EL (cell line): ENCODE measurements around the gene ALOX12.

ENCODE experiments used
- DNase-seq: peaks from one replicate; pipeline ENCODE4 v3.0.0-alpha.2; 2016

ALOX12 gene

DNA sequence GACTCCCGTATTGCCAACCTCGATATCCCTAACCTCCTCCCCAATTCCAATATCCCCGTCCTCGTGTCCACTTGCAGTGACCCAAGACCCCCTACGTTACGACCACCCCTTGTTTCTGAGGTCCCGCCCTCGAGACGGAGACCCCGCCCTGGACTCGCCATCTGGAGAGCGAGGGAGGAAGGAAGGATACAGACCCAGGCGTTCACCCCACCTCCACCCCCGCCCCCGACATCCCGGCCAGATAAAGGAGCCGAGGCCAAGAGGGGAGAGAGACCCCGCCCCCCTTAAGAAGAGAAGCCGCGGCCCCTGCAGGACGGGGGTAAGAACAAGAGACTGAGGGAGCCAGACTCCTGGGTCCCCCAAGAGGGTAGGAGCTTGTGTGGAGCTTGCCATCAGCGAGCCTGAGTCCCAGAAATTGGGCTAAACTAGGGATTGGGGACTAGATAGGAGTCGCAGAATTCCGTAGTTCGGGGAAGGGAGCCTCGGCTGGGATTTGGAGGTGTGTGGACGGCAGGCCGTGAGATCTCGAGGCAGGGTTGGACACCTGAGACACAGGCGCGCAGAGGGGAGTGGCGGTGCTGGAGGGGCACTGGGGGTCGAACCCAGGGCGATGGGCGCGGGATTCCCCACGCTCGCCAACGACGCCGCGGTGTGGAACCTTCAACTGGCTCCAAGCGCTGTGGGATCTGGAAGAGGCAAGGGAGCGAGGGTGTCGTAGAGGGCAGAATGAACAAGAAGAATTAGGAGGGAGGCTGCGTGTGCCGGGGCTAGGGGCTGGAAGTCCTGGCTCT is 27.1 kb downstream of the ALOX12 start, which contains the start of gene BCL6B:
Gene BCL6B, plus strand, starts transcription at position 270 of the 791 bp plus-strand sequence. CDS start 622 bp downstream, outside the sequence.
- DNase-seq: no peak

- DNase-seq: peak; percentile 84
Measured at GRCh38 chr17:7023576-7024401, 27.9 kb downstream of the ALOX12 start.

DNA sequence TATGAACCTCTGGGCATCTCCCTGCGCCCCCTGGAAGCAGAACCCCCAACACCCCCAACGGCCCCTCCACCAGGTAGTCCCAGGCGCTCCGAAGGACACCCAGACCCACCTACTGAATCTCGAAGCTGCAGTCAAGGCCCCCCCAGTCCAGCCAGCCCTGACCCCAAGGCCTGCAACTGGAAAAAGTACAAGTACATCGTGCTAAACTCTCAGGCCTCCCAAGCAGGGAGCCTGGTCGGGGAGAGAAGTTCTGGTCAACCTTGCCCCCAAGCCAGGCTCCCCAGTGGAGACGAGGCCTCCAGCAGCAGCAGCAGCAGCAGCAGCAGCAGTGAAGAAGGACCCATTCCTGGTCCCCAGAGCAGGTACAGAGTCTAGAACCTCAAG is 28.5 kb downstream of the ALOX12 start:
- no peak for DNase-seq

GRCh38 chr17:7025245-7025644 is 29.4 kb downstream of the ALOX12 start:
- DNase-seq: no peak

DNA sequence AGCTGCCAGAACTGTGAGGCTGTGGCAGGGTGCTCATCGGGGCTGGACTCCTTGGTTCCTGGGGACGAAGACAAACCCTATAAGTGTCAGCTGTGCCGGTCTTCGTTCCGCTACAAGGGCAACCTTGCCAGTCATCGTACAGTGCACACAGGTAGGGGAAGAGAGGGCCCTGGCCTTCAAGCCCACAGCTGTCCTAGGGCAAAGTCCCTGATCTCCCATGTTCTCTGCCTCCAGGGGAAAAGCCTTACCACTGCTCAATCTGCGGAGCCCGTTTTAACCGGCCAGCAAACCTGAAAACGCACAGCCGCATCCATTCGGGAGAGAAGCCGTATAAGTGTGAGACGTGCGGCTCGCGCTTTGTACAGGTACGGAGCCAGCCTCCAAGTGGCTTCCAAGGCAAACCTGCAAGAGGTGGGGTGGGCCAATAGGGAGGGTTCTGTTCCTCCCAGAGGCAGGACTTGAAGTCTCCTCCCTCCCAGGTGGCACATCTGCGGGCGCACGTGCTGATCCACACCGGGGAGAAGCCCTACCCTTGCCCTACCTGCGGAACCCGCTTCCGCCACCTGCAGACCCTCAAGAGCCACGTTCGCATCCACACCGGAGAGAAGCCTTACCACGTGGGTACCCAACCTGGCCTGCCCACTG is 30.7 kb downstream of the ALOX12 start:
- DNase-seq: no peak

- DNase-seq: no peak
Measured at GRCh38 chr17:7027335-7027734, 31.5 kb downstream of the ALOX12 start.

GRCh38 chr17:7029096-7029495 is 33.2 kb downstream of the ALOX12 start:
- DNase-seq: no peak

DNA sequence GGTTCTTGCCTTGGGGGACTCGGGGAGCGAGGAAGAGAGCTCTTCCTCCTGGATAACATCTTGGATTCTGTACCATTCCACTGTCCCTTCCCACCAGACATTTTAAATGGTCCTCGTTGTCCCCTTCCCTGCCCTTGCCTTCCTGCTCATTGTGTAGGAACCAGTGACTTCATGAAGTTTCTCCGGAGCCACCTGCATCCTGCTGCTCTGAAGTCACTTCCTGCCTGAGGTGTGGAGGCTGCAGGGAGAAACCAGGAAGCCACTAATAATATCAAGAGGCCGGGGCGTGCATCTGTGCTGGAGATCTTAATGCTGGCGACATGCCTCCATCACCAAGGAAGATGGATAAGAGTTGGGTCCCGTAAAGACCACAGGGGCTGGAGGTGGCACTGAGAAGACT is 33.8 kb downstream of the ALOX12 start:
- no peak for DNase-seq

DNA sequence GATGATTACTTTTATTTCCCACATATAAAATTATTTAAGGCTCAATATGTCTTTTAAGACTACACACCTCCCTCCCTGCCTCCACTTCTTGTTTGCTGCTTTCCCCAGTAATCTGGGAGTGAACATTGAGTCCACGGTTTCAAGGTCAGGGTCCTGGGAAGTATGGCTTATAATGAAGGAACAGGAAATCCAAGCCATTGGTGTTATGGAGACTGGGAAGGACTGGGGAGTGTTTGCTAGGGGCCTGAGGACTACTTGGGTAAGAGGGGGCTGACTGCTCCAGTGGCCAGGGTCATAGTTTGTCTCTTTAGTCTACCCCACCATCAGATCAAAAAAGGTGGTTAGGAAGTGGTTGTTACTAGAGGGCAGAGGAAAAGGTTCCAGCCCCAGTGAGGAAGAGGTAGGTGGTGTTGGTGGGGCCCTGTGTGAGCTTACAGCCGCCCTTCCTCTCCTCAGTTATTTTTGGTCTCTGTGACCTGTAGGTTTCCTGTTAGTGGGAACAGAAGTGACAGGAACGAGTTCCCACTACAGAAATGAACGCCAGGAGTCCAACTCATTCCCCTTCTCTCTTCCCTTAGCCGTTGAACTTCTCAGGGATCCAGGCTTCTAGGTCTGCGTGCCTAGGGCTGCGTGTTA is 39.2 kb downstream of the ALOX12 start:
- DNase-seq: no peak

DNA sequence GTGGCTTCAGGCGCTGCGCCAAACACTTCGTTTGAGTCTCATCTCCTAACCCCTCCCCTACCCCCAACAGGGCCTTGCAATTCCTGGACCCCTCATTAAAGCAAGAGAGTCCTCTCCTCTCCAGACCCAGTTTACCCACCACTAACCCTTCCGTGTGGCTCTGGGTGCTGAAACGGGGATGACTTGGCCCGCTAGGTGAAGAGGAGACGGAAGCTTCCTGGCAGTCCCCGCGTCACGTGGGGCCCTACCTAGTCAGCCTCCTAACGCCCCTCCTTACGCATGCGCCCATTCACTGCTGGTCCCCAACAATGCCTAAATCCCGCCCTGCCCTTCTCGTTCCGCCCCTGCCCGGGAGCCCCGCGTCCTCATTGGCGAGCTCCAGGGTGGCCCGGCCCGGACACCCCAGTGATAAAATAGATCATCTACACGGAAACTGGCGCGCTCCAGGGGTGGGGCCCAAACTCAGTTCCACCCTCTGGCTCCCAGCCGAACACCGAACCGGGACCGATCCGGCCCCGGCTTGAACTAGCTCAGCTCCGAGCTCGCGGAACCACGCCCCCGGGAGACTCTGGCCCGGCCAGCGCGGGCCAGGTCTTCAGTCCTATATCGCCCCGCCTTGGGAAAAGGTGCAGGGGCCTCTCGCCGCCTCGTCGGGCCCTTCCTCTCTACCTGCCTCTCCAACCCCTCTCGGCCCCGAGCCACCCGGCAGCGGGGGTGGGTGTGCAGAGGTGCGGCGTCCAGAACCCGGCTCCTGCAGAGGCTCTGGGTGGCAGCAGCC is 39.9 kb downstream of the ALOX12 start, which contains the start of gene SLC16A13:
Gene SLC16A13, plus strand, starts transcription at position 425 of the 778 bp plus-strand sequence. CDS start 368 bp downstream, outside the sequence.
- DNase-seq: peak; percentile 98

GRCh38 chr17:7038025-7038862 is 42.4 kb downstream of the ALOX12 start:
- no peak for DNase-seq

- no peak for DNase-seq
Measured at GRCh38 chr17:7039832-7040231, 44.0 kb downstream of the ALOX12 start.

DNA sequence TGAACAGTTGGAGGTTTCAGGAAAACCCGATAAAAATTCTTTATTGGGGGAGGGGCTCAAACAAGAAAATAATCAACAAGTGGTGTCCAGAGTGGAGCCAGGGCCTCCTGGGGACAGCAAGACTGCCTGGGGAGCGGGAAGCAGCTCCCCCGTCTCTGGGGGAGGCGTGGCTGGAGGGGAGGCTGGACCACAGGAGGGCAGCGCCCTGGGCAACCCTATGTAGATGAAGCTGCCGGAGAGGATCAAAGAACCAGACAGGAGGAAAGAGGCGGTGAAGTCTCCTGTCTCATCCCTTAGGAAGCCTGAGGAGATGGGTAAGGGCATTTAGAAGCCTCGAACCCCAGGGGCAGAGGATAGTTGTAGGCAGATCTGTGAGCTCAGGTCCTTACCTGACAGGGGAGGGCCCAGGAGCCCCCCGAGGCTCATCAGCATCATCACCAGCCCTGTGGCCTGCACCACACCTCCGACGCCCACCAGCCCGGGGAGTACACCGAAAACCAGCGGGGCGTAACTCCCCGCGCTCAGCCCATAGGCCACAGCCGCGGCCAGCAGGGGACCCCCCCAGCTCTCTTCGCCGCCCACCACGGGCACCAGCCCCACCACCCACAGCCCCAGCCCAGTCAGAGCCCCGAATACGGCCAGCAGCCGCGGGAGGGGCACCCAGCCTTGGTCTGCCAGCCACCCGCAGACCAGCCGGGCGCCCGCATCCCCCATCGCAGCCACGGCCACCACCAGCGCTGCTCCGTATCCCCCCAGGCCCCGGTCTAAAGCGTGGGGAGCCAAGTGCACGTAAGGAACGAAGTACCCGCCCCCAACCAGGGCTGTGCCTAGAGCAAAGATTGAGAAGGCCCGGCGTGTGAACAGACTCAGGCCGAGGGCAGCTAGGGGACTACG is 46.0 kb downstream of the ALOX12 start:
- DNase-seq: no peak

GRCh38 chr17:7042501-7043181 is 46.8 kb downstream of the ALOX12 start:
- no peak for DNase-seq

GRCh38 chr17:7043182-7043496 is 47.3 kb downstream of the ALOX12 start:
- no peak for DNase-seq

GRCh38 chr17:7043497-7044198 is 47.8 kb downstream of the ALOX12 start, which contains the start of gene SLC16A11:
Gene SLC16A11, minus strand, starts transcription at chr17:7044092. Its CDS starts 579 bp downstream, at chr17:7043513.
- no peak for DNase-seq

- DNase-seq: peak; percentile 73
Measured at GRCh38 chr17:7045492-7046126, 49.8 kb downstream of the ALOX12 start.

GRCh38 chr17:7046127-7046724 is 50.4 kb downstream of the ALOX12 start:
- DNase-seq: no peak
